HG02938 (cell line): ENCODE results near the gene HSD17B3.
"Not testable (repeated sequence)": the region's sequence is repeated elsewhere in the genome, so short reads cannot be mapped to it uniquely, and the experiment has no call there.

Source experiments
- ATAC-seq: cut with Tn5 transposase; IDR thresholded peaks from one replicate; pipeline ENCODE4 v1.9.1; 2021; ENCODE audit warnings: mild to moderate bottlenecking, moderate library complexity; ENCODE audit not compliant: unreplicated experiment

The HSD17B3 gene

DNA sequence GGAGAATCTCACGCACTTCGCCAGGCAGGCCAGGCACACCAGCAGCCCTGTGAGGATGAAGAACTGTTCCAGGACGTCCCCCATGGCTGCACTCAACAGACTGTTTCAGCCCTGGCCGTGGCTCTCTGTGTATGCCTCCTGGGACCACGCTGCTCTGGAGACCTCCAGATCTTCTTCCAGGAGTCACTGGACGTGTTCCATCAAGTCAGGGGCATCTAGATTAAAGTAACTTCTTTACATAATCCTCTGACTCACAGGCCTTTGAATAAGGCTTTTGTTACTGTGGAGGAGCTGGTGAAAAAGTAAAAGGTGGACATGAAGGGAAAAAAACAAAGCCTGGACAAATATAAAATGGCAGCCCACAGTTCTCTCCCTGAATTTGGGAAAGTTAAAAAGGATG lies at the start of gene HSD17B3:
HSD17B3 (minus strand) TSS at position 156 of the 400 bp plus-strand sequence; CDS start at position 84, 72 bp downstream.
- ATAC-seq: no peak

DNA sequence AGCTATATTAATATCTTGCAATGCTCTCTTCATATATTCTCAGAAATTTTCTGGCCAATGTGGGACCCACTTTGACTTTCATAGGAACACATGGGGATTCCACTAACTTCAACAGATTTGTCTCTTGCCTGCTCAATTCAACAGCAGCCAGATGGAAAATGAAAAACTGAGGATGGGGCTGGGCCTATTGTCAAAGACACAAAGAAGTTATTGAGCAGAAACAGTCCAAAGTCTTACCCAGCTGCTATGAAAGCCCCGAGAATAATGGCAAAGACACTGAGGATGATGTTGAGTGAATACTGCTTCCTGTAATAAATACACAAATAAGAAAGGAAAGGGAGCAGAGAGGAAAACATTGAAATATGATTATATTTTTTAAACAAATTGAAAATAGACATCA lies 48.9 kb upstream of the HSD17B3 start:
- ATAC-seq: no peak

DNA sequence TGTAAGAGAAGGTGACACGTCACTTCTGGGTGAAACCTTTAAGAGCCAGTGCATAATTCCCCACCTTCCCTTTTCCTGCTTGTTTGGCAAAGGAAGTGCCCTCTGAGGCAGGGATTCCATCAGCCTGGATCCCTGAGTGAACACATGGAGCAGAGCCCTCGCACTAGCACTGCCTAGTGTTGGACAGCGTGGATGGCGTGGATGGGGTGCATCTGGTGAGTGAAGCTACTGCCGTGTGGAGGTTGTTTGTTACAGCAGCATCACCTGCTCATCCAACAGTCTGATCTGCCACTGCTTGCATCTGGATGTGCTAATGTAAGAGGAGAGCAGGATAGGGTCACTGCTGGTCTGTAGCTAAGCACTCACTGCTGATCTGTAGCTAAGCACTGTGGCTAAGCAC lies 46.3 kb upstream of the HSD17B3 start:
- no peak for ATAC-seq

DNA sequence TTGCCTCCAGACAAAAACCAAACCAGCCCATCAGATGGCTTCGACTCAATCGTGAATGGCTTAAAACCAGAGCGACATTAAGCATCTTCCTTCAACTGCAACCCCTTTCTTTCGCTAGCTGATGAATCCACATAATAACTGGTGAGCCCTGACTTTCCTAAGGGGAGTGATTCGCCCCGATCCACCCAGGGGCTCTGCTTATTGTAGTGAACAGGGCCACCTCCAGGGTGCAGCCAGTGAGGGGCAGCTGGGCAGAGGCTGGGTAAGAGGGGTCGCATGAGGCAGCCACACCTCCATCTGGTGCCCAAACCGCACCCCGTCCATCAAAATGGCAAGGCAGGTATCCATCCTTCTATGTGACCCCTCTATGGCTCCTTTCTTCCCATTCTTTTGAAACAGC lies 43.6 kb upstream of the HSD17B3 start:
- ATAC-seq: no peak

DNA sequence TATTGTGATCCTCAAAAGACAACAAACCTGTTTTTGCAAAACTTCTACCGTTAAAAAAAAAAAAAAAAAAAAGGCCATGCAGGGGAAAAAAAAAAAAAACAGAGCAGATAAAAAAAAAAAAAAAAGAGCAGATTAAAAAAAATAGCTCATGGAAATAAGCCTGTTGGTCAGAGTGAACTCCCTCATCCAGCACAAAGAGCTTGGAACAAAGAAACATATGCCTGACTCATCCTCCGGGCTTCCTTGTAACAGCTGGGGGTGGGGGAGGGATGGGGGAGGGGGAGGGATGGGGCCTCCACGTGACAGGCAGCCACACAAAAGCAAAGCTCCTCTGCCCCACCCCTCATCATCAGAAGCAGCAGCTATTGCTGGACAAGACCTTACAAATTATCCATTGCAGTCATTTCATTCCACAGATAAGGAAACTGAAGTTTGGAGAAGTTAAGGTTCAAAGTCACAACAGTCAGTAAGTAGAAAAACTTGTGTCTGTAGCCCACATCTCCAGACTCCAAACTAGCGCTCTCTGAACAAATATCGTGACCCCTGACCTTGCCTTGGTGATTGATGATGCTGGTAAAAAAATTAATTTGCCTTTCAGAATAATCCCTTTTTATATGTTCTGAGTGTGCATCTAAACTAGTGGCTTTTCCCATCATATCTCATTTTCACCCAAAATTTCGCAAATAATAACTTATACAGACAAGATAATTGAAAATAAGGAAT lies 42.6 kb upstream of the HSD17B3 start:
- no peak for ATAC-seq

DNA sequence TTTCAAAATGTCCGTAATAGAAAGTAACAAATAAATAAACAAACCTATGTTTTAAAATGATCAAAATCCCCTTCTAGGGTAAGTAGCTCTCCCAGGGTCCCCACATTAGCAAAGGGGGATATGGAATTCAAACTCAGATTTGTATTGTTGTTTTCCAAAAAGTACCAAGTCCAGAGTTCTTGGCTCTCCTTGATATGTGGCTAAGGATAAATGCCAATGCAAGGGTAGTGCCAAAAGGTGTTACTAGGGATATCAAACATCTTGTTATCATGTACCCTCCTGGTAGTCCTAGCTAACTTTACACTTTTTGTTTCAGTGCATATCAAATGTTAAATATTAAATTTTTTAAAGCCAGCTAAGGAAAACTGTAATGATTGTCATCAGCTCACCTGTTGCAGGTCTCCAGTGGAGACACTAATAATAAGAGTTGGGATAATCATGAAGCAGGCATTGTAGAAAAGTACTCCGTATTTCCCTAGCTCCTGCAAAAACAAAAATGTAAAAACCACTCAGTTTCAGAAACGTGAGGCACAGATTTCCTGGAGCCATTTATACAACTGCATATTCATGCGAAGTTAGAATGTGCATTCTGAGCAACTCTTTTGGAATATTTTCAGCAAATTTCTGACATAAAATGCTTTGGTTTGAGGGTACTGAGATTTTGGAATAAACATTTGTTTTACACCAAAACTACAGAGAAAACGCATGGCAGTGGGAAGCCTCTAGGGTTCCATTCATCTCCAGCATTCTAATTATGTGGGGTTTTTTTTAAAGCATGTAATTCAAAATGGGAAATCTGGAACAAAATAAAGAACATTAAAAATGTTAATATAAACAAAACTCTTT lies 41.8 kb upstream of the HSD17B3 start:
- ATAC-seq: no peak

DNA sequence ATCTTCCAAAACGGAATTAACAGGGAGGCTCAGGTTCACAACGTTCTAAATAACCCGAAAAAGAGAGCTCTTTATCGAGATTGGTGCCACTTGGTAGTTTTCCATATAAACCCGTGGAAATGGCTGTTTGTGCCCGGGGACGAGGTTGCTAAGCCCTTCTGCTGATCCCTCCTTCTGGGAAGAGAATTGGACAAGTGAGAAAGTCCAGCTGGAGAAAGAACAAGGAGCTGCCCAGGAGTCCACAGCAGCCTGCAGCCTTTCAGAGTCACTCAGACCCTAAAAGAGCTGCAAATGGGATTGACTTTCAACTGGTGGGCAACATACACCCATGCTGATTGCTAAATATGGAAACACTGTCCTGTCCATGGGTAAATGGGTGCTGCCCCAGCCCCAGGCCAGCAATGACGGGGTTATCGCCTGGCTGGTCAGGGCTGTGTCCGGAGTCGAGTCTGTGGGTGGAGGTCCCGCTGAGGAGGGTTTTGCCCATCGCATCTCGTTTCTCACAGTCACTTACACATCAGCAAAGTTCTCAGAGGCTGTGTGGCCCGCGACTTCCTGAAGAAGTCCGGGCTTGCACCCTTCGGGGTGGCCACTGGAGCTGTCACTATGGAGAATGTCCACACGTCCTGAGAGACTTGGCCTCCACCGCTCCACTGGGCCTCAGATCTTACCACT lies 40.7 kb upstream of the HSD17B3 start:
- no peak for ATAC-seq

DNA sequence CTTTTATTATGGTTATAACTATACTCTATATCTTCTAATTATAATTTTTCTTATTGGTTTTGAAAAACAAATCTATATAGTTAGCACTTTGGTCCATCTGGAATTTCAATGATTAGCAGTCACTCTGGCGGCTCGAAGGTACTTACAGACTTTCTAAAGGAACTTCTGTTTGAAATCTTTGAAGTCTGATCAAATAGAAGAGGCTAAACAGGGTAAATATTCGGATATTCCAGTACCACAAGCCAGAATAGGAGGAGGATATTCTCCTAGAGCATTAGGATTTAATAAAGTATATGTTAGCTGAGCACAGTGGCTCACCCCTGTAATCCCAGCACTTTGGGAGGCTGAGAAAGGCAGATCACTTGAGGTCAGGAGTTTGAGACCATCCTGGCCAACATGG lies 38.7 kb upstream of the HSD17B3 start:
- ATAC-seq: no peak

DNA sequence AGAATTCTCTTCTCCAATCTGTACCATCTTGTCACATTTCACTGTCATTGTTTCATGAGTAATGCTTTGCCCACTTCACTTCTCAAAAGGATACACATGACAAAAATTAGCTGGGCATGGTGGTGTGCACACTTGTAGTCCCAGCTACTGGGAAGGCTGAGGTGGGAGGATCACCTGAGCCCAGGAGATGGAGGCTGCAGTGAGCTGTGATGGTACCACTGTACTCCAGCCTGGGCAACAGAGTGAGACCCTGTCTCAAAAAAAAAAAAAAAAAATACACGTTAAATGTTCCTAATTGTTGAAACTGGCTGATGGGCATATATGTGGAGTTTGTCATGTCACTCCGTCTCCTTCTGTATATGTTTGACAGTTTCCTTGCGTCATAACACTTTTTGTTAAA lies 36.3 kb upstream of the HSD17B3 start:
- ATAC-seq: no peak

DNA sequence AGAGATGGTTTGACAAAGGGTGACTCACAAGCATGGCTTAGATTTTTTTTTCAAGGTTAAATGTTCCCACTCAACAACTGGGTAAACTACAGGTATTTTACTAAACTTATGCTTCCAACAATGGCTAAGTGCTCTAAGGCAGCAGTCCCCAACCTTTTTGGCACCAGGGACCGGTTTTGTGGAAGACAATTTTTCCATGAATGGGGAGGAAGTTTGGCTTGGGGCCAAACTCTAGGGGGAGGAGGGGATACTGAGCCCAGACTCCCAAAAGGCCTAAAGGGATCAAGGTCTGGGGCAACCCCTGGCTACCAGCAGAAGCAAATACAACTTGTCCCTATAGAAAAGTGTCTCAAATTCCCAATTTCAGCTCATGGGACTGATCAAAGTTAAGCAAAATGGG lies 32.0 kb upstream of the HSD17B3 start:
- ATAC-seq: no peak

DNA sequence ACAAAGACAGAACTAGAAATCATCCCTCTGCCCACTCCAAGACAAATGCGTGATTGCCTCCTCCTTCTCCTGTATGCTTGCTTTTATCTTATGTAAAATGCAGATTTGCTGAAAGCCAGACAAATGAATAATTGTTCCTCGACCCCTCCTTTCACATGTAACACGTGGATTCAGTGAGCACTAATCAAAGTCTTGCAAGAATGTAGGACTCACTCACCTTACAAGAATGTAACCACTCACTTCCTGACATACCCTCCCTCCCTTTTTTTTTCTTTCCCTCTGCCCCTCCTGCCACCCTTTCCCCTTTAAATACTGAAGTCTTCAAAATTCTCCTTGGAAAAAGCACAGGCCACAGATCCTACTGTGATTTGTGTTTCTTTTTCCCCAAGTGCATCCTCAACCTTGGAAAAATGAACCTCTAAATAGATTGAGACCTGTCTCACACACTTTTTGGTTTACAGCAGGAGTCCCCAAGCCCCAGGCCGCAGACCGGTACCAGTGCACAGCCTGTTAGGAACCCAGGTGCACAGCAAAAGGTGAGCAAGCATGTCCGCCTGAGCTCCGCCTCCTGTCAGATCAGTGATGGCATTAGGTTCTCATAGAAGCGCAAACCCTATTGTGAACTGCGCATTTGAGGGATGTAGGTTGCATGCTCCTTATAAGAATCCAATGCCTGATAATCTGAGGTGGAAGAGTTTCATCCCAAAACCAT lies 29.4 kb upstream of the HSD17B3 start:
- no peak for ATAC-seq

DNA sequence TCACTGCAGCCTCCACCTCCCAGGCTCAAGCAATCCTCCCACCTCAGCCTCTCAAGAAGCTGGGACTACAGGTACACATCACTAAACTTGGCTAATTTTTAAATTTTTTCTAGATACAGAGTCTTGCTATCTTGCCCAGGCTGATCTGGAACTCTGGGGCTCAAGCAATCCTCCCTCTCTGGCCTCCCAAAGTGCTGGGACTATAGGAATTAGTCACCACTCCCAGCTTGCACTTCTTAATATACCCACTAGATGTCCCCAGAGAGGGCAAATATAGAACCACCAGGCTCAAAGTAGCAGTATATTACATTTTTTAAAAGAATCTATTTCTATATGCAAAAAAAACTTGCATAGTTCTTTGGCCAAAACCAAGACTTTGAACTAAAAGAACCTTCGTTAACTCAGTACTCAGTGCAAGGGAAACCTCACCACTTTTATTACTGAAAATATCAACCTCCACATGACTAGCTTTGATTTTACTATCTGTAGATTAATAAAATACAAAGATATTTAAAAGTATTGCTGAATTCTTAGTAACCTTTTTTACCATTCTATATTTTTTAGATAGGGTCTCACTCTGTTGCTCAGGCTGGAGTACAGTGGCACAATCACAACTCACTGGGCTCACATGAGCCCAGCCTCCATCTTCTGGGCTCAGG lies 25.8 kb upstream of the HSD17B3 start:
- no peak for ATAC-seq

DNA sequence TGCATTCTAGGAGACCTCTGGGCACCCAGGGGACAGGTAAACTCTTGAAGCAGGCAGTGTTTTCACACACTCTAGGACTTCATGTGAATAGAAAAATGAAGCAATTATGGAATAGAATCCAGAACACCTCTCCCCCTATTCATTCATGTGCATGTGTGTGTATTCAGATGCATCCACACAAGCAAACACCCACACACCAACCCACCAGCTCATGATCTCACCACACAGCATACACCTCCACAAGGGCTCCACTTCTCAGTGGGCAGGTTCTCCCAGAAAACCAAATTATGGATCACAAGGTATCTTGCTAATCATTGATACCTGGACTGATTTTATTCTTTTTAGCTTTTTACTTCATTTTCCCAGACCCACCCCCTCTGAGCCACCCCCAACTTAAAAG lies 21.2 kb upstream of the HSD17B3 start:
- ATAC-seq: no peak

DNA sequence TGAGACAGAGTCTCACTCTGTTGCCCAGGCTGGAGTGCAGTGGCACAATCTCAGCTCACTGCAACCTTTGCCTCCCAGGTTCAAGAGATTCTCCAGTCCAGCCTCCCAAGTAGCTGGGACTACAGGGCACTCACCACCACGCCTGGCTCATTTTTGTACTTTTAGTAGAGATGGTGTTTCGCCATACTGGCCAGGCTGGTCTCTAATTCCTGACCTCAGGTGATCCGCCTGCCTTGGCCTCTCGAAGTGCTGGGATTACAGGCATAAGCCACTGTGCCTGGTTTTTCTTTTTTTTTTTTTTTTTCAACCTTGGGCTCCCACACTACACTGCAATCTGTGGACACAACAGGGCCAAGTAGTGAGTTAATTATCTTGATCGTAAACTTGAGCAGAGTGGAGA lies 20.8 kb upstream of the HSD17B3 start:
- ATAC-seq: not testable (repeated sequence)

DNA sequence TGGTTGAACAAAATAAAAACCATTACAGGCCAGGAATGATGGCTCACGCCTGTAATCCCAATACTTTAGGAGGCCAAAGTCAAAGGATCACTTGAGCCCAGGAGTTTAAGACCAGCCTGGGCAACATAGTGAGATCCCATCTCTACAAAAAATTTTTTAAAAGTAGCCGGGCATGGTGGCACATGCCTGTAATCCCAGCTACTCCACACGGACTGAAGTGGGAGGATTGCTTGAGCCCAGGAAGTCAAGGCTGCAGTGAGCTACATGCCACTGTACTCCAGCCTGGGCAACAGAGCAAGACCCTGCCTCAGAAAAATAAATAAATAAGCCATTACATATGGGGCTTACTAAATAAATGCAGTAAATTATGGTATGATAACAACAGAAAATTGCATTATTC lies 20.2 kb upstream of the HSD17B3 start:
- not testable (repeated sequence) for ATAC-seq

DNA sequence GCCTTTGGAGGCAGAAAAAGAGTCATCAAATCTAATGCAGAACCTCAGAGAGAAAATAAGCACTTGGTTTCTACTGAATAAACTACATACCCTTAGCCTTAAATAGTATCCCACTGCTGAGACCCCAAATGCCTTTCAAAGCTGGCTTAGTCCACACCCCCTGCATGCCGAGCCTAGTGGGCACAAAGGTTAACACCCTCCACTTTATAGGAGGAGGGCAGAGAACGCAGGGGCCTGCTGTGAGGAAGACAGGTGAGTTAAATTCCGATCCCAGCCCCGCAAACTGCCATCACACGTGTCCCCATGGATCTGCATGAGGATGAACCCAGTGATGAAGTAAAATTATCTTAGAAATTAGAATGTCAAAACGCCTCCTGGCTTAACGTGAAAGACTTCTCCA lies 19.5 kb upstream of the HSD17B3 start:
- no peak for ATAC-seq

DNA sequence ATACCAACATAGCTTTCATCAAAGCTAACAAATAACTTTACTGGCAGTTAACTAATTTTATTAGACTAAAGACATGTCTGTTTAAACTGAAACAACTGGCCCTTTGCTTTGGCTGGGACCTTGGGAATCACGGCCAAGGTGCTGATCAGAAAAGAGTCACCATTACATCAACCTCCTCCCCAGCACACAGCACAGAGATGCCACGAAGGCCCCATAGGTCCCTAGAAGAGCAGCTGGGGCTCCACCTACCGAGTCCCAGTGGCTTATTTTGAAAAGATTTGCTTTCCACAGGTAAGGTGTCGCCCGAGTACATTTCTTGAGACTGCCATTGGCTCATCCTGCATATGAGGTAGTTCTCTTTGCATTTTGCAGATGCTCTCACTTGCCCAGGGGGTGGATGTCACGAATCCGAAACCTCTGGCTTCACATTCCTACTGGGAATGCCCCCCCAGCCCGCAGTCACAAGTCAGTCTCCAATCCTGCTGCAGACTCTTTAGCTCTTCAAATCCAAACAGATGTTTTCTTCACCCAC lies 18.8 kb upstream of the HSD17B3 start:
- ATAC-seq: no peak

DNA sequence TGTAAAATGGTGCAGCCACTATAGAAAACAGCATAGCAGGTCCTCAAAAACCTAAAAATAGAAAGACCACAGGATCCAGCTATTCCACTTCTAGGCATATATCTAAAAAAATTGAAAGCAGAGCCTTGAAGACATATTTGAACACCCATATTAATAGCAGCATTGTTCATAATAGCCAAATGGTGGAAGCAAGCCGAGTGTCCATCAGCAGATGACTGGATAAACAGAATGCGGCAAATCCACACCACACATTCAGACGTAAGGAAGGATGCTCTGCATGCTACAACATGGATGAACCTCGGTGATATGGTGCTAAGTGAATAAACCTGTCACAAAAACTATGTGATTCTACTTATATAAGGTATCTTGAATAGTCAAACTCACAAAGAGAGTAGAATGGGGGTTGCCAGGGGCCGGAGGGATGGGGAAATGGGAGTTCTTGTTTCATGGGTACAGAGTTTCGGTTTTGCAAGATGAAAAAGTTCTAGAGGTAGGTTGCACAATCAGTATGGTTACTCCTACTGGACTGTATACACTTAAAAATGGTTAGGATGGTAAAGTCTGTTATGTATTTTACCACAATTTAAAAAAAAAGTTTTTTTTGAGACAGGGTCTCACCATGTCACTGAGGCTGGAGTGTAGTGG lies 17.1 kb upstream of the HSD17B3 start:
- ATAC-seq: no peak

DNA sequence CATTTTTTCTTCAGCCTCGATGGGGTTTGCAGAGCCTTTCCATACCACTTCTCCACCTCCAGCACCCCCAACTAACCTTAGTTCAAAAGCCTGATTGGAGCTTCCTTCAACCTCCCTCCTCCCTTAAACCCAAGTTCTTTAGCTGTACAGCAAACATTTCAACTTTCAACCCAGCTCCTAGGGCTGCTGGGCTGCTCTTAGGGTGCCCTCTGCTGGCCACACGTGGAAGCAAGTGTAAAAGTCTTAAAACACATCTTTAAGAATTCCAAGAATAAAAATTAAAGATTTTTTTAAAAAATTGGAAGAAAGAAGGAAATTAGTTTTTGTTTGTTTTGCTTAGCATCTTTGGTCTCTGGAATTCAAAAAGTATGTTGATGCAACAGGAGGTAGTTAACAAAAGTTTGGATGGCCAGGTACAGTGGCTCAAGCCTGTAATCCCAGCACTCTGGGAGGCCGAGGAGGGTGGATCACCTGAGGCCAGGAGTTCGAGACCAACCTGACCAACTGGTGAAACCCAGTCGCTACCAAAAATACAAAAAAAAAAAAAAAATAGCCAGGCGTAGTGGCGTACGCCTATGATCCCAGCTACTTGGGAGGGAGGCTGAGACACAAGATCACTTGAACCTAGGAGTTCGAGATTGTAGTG lies 15.5 kb upstream of the HSD17B3 start:
- ATAC-seq: no peak
